HG02571 (cell line): ENCODE data around the gene DNAJB12.
A peak's percentile ranks its signal among the peaks of the same experiment; 100 is the strongest.
"Not testable (repeated sequence)": the region's sequence is repeated elsewhere in the genome, so short reads cannot be mapped to it uniquely, and the experiment has no call there.

ENCODE experiments used
- ATAC-seq: cut with Tn5 transposase; IDR thresholded peaks from one replicate; pipeline ENCODE4 v1.9.1; 2021; ENCODE audit warnings: mild to moderate bottlenecking, moderate library complexity; ENCODE audit not compliant: unreplicated experiment

Gene DNAJB12

DNA sequence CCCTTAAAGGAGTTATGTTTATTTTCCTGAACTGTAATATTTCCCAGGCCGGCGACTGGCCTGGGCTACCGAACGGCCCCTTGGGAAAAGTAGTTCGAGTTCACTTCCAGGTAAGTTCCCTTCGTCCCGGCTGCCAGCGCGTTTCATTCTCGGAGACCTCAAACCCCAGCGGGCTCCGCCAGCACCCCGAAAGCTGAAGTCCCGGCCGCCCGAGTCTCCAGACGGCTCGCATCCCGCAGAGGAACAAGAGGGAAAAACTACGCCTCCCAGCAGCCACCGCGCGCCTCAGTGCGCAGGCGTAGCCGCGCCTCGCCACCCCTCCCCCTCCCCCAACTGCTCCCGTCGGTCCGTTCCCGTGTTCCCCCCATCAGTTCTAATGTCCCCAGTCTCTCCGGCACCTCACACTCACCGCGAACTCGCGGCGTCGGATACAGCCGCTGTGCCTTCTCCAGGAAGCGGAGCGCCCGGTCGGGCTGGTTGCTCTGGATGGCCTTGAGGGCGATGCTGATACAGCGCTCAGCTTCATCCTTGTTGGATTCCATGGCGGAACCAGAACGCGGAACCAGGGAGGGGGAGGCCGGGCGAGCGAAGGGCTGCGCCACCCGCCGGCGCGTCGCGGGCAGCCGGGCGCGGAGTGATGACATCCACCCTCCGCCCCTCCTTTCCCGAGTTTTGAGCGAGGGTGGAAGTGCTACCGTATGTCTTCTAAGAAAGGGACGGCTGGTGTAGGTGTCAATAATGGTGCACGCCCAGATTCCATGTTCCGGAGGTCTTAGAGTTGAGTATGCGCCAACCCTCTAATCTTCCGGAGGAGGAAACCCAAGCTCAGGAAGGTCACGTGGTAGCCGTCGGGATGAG lies at the start of gene DNAJB12:
Gene DNAJB12 (minus strand): TSS at position 564 of the 858 bp plus-strand sequence. CDS start 22 bp downstream, at position 542.
- ATAC-seq = peak; percentile 79

DNA sequence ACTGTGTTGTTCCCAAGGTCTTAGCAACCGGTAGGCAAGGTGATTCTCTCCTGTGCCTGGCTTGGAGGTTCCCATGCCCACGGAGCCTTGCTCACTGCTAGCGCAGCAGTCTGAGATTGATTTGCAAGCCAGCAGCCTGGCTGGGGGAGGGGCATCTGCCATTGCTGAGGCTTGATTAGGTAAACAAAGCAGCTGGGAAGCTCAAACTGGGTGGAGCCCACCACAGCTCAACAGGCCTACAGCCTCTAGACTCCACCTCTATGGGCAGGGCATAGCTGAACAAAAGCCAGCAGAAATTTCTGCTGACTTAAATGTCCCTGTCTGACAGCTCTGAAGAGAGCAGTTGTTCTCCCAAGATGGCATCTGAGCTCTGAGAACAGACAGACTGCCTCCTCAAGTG lies 40.9 kb upstream of the DNAJB12 start:
- not testable (repeated sequence) for ATAC-seq

DNA sequence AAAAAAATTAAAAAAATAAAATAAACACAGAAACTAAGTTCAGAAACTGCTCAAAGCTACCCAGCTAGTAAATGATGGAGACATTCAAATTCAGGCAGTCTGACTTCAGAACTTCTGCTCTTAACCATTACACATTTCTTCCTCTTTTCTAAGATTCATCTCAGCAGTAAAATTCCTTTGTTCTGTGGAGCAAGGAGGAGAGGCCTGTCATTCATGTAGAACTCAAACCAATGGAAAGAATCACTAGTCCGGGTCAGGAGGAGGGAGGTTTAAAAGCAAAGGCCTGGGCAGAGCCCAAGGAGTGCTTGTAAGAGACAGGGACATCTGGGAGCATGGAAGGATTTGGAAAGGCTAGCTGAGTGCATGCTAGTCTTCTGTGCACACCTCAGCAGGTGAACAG lies 37.9 kb upstream of the DNAJB12 start:
- ATAC-seq = no peak

DNA sequence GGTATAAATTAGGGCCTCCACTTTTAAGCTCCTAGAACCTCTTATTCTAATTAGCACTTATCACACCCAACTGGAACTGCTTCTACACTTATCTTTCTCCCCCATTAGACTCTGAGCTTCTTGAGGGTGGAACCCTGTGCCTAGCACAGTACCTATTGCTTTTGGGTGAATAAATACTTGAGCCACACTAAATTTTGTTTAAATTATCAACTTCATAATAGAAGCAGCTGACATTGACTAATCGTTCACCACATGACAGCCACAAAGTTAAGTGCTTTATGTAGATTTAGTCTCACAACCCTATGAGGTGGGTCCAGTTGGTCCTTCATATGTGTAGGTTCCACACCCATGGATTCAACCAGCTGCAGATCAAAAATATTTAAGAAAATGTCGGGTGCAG lies 36.0 kb upstream of the DNAJB12 start:
- no peak for ATAC-seq

GRCh38 chr10:72389716-72390115 lies 35.0 kb upstream of the DNAJB12 start:
- no peak for ATAC-seq

- no peak for ATAC-seq
These were observed 34.3 kb upstream of the DNAJB12 start for GRCh38 chr10:72389014-72389413.

GRCh38 chr10:72388062-72388461 lies 33.3 kb upstream of the DNAJB12 start:
- no peak for ATAC-seq

- ATAC-seq = no peak
These were observed 32.3 kb upstream of the DNAJB12 start for GRCh38 chr10:72386916-72387586.

DNA sequence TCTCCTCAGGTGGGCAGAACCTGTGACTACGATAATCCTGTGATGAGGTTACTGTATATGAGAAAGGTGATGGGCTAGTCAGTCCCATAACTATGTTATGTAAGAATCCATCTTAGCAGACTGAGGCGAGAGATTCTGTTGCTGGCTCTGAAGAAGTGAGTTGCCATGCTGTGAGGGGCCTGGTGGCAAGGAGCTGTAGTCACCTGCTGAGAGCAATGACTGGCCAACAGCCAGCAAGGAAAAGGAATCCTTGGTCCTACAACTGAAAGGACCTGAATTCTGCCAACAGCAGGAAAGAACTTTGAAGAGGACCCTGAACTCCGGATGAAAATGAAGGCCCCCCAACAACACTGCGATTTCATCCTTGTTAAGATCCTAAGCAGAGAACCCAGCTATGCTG lies 31.0 kb upstream of the DNAJB12 start:
- ATAC-seq = no peak

GRCh38 chr10:72384982-72385381 lies 30.3 kb upstream of the DNAJB12 start:
- ATAC-seq = not testable (repeated sequence)

DNA sequence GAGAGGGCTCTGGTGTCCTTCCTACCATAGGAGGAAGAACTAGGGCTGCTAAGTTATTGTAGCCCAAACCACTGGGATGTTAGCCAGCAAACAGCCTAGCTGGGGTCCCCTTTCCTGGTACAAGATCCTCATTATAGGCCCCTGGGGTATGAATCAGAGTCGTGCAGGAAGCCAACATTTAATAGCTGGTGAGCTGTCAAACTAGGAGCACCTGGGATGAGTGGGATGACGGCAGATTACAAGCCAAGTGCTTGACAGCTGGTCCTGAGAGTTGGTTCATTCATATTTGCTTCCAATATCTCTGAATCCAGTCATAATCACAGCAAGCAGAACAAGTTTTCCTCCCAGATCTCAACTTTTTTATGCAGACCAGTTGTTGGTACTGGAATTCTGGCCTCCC lies 25.1 kb upstream of the DNAJB12 start:
- no peak for ATAC-seq

- ATAC-seq = no peak
These were observed 24.3 kb upstream of the DNAJB12 start for GRCh38 chr10:72379062-72379461.

GRCh38 chr10:72375585-72375984 lies 20.9 kb upstream of the DNAJB12 start:
- no peak for ATAC-seq

- ATAC-seq = no peak
These were observed 20.5 kb upstream of the DNAJB12 start for GRCh38 chr10:72375173-72375572.

DNA sequence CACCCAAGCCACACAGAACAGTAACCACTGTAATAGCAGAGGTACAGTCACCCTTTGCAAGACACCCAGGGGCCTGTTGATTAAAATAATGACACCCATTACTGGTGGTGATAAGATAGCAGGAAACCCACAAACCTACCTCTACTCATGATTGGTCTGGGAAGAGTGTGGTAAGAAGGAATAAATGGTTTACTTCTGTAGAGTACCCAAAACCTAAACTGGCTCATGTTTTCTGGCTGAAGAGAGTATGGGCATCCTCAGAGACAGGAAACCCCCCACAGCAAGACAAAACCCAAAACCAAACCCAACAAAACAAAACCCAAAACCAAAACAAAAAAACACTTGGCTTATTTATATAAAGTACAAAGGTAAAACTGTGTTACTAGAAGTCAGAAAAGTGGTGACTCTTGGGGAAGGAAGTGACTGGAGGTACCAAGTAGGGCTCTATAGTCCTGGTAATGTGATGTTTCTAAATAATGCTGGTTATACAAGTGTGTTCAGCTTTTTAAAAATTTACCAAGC lies 15.5 kb upstream of the DNAJB12 start:
- no peak for ATAC-seq

DNA sequence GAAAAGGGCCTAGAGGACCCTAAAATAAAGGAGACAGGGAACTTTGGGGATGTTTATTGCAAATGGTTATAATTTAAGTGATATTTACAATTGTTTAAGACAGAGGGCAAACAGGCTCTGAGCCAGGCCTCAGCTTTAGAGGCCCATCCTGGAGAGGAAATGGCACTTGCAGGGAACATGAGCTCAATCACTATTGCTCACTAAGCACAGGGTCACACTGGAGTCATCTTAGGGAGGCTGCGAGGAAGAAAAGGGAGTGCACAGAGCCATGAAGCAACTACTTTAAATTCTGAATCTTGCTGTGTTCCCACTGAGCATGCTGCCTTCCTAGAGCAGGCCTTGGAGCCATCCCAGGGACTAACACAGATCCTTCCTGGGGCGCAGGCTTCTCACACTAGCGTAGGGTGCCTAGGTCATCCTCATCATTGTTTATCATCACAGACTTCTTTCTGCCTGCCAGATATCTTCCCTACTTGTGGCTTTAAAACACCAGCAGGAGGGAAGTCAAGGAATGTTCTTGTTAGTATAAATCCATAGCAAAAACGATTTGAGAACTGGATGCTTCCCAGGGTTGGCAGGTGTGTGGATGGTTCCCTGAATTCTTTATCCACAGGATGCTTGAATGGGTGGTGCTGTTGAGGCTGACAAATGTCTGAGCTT lies 12.7 kb upstream of the DNAJB12 start:
- no peak for ATAC-seq

DNA sequence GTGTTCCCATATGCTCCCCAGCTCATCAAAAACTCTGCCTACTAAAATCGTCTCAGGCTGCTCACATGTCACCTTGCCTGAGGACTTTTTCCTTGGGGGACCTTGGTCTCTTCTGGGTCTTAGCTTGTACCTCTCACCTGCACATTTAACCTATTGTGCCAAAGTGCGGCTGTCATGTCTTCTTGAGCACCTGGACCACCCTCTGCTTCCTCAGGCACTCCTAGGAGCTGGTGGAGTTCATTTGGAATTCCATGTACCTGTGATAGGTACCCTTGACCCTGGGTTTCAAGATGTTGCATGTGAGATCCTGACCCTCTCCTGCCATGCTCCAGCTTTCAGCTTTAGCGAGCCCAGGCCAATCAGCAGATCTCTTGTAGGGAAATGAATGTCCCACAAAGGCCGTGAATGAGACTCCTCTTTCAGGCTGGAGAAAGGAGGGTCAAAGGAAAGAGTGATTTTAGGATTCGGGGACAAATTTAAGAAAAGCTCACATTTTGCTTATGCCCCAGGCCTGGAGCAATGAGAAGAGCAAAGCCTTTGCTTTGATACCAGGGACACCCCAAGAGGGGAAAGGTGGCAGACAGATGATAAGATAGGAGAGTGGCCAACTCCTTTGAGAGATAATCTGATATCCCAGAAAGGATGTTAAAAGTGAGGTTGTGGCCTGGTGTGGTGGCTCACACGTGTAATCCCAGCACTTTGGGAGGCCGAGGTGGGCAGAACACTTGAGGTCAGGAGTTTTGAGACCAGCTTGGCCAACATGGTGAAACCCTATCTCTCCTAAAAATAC lies 10.6 kb upstream of the DNAJB12 start:
- ATAC-seq = no peak

- peak; percentile 74 for ATAC-seq
These were observed 9.6 kb upstream of the DNAJB12 start for GRCh38 chr10:72364239-72364777.

DNA sequence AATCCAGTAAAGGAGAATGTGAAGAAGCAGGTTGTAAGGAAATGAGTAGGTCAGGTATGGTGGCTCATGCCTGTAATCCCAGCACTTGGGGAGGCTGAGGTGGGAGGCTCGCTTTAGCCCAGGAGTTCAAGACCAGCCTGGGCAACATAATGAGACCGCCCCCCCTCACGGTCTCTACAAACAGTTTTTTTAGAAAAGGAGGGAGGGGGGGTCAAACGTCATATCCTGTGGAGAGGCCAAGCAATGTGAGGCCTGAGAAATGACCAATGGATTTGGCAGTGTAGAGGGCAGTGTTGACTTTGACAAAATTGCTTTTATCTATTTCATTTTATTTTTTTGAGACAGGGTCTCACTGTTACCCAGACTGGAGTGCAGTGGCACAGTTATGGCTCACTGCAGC lies 2.3 kb upstream of the DNAJB12 start:
- no peak for ATAC-seq

DNA sequence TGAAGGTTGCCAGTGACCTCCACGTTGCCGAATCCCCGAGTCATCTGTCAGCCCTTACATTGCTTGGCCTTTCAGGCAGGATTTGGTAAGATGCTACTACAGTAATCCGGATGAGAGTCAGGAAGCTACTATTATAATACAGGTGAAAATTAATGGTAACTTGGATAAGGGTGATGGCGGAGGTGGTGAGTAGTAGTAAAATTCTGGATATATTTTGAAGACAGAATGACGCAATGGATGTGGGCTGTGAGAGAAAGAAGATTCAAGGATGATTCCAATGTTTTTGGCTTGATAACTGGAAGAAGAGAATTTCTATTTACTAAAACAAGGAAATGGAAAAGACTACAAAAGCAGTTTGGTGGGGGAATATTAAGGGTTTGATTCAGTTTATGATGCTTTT lies 1.4 kb upstream of the DNAJB12 start:
- ATAC-seq = no peak

DNA sequence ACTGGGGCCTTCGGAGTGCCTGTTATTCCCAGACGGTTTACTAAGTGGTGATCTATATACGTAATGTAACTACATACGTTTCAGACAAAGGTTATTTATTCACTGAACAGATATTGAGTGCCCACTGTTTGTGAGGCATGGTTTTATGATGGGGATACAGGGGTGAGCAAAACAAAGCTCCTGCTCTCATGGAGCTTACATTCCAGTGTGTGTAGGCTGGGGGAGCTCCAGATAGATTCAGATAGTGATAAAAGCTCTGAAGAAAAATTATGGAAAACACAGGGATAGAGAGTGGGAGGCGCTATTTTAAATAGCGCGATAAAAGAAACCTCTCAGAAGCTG lies 466 bp upstream of the DNAJB12 start:
- ATAC-seq = no peak
